IMR-90 (cell line): ENCODE data around the gene KCNAB1. TPM values are rescaled to one million over a fixed set of nuclear protein-coding genes. Genes with fewer than 3 reads are reported as not detected.

ENCODE experiments used
- ATAC-seq: fragments of 200-7000 bp; cut with Tn5 transposase; 2 replicates; pipeline ENCODE4 v1.9.1; 2020; ENCODE audit warnings: low read depth, mild to moderate bottlenecking, moderate library complexity
- BruUV-seq: library from RNA; stranded (reverse); fragments of 400-500 nt; replicated peaks from 2 replicates; lab custom pipeline; 2021; lab: Mats Ljungman, UMichigan
- CTCF ChIA-PET: fragments of 300-600 bp; formaldehyde crosslinking; extraction: SDS; loops from one replicate; lab custom pipeline; 2021; ENCODE audit warnings: antibody characterized with exemption; lab: Yijun Ruan, JAX
- POLR2A ChIA-PET: fragments of 300-600 bp; sonication (Branson Sonifier 250); formaldehyde crosslinking; loops from one replicate; lab custom pipeline; 2022; ENCODE audit warnings: antibody characterized with exemption; ENCODE audit not compliant: unreplicated experiment; lab: Charles Lee
- DNase-seq: peaks from one replicate; pipeline ENCODE4 v3.0.0; 2013
- H2AFZ ChIP-seq: replicated peaks from 2 replicates; pipeline ENCODE3; 2013; ENCODE audit warnings: low read length, mild to moderate bottlenecking; ENCODE audit not compliant: poor library complexity
- H2AK5ac ChIP-seq: 2 replicates; pipeline ENCODE4 v1.6.1; 2013; ENCODE audit warnings: low read depth, low read length, inconsistent platforms
- H2AK9ac ChIP-seq: replicated peaks from 2 replicates; pipeline ENCODE3; 2013; ENCODE audit warnings: mild to moderate bottlenecking, low read depth, low read length, moderate library complexity; ENCODE audit not compliant: poor library complexity
- H2BK120ac ChIP-seq: 2 replicates; pipeline ENCODE4 v1.6.1; 2013; ENCODE audit warnings: low read depth, low read length, inconsistent platforms
- H2BK15ac ChIP-seq: 3 replicates; pipeline ENCODE4 v1.6.1; 2013; ENCODE audit warnings: low read depth, low read length, inconsistent platforms
- H2BK20ac ChIP-seq: 2 replicates; pipeline ENCODE4 v1.6.1; 2013; ENCODE audit warnings: low read depth, mild to moderate bottlenecking, inconsistent platforms, low read length, moderate library complexity
- H2BK5ac ChIP-seq: 2 replicates; pipeline ENCODE4 v1.6.1; 2013; ENCODE audit warnings: mild to moderate bottlenecking, low read depth, low read length, inconsistent platforms; ENCODE audit not compliant: poor library complexity, severe bottlenecking
- H3K14ac ChIP-seq: replicated peaks from 2 replicates; pipeline ENCODE4 v1.6.1; 2013; ENCODE audit warnings: low read depth, low read length, inconsistent platforms
- H3K18ac ChIP-seq: 2 replicates; pipeline ENCODE4 v1.6.1; 2013; ENCODE audit warnings: low read depth, low read length, control low read depth
- H3K23ac ChIP-seq: 2 replicates; pipeline ENCODE4 v1.6.1; 2013; ENCODE audit warnings: low read depth, low read length, inconsistent platforms
- H3K27ac ChIP-seq: 2 replicates; pipeline ENCODE4 v1.5.1; 2013; ENCODE audit warnings: mild to moderate bottlenecking, control low read depth, low read length; ENCODE audit not compliant: insufficient read depth
- H3K27me3 ChIP-seq: 2 replicates; pipeline ENCODE4 v1.6.1; 2013; ENCODE audit warnings: low read length; ENCODE audit not compliant: control insufficient read depth, insufficient read depth
- H3K36me3 ChIP-seq: 2 replicates; pipeline ENCODE4 v1.6.1; 2013; ENCODE audit warnings: low read length, mixed read lengths; ENCODE audit not compliant: control insufficient read depth, insufficient read depth
- H3K4ac ChIP-seq: 2 replicates; pipeline ENCODE4 v1.6.1; 2013; ENCODE audit warnings: low read depth, low read length, inconsistent platforms
- H3K4me1 ChIP-seq: 2 replicates; pipeline ENCODE4 v1.6.1; 2013; ENCODE audit warnings: low read length, mixed read lengths; ENCODE audit not compliant: control insufficient read depth, insufficient read depth
- H3K4me2 ChIP-seq: 2 replicates; pipeline ENCODE4 v1.6.1; 2013; ENCODE audit warnings: low read depth, mild to moderate bottlenecking, control low read depth, low read length, moderate library complexity
- H3K4me3 ChIP-seq: 2 replicates; pipeline ENCODE4 v1.5.1; 2013; ENCODE audit warnings: low read depth, mild to moderate bottlenecking, control low read depth, low read length, moderate library complexity; ENCODE audit not compliant: insufficient read depth
- H3K56ac ChIP-seq: 2 replicates; pipeline ENCODE4 v1.6.1; 2013; ENCODE audit warnings: low read length, inconsistent platforms; ENCODE audit not compliant: insufficient read depth; ENCODE audit errors: extremely low read depth
- H3K79me1 ChIP-seq, 2 experiments: 2 replicates each; pipeline ENCODE4 v1.6.1; 2013; ENCODE audit warnings: low read length in 2 of 2, inconsistent platforms in 1 of 2, low read depth in 1 of 2
- H3K9ac ChIP-seq: 2 replicates; pipeline ENCODE4 v1.6.1; 2013; ENCODE audit warnings: low read depth, low read length, control low read depth
- H3K9me1 ChIP-seq: 2 replicates; pipeline ENCODE4 v1.6.1; 2013; ENCODE audit warnings: low read length, inconsistent platforms; ENCODE audit not compliant: insufficient read depth
- H3K9me3 ChIP-seq: 2 replicates; pipeline ENCODE4 v1.6.1; 2013; ENCODE audit warnings: low read length; ENCODE audit not compliant: control insufficient read depth, insufficient read depth
- H4K20me1 ChIP-seq: 2 replicates; pipeline ENCODE4 v1.6.1; 2013; ENCODE audit warnings: low read length, inconsistent platforms; ENCODE audit not compliant: insufficient read depth
- H4K5ac ChIP-seq: 2 replicates; pipeline ENCODE4 v1.6.1; 2013; ENCODE audit warnings: mild to moderate bottlenecking, low read depth, low read length, control low read depth
- H4K8ac ChIP-seq, 2 experiments: 2 replicates each; pipeline ENCODE4 v1.6.1; 2013; ENCODE audit warnings: low read depth in 2 of 2, low read length in 2 of 2, control low read depth in 1 of 2, inconsistent platforms in 1 of 2
- H4K91ac ChIP-seq: 2 replicates; pipeline ENCODE4 v1.6.1; 2013; ENCODE audit warnings: low read depth, low read length, inconsistent platforms; ENCODE audit not compliant: insufficient read depth
- BHLHE40 ChIP-seq: fragments of 150-350 bp; IDR thresholded peaks from 2 replicates; pipeline ENCODE4 v1.6.1; 2016; ENCODE audit warnings: mild to moderate bottlenecking, low read depth, low read length
- CEBPB ChIP-seq: IDR thresholded peaks from 2 replicates; pipeline ENCODE4 v1.6.1; 2012; ENCODE audit warnings: low read depth, low read length, improper control_type of control experiment
- CHD1 ChIP-seq: IDR thresholded peaks from 2 replicates; pipeline ENCODE4 v1.6.1; 2012; ENCODE audit warnings: low read depth, low read length, improper control_type of control experiment
- FOS ChIP-seq: fragments of 150-350 bp; IDR thresholded peaks from 2 replicates; pipeline ENCODE4 v1.6.1; 2016; ENCODE audit warnings: low read depth, low read length
- MAFK ChIP-seq: IDR thresholded peaks from 2 replicates; pipeline ENCODE4 v1.6.1; 2012; ENCODE audit warnings: low read depth, low read length, improper control_type of control experiment
- MAZ ChIP-seq: IDR thresholded peaks from 2 replicates; pipeline ENCODE4 v1.6.1; 2012; ENCODE audit warnings: low read depth, mild to moderate bottlenecking, low read length, improper control_type of control experiment, moderate library complexity, borderline replicate concordance
- MXI1 ChIP-seq: IDR thresholded peaks from 2 replicates; pipeline ENCODE4 v1.6.1; 2012; ENCODE audit warnings: low read depth, mild to moderate bottlenecking, low read length, moderate library complexity, borderline replicate concordance
- RAD21 ChIP-seq: IDR thresholded peaks from 2 replicates; pipeline ENCODE4 v1.6.1; 2012; ENCODE audit warnings: low read length, improper control_type of control experiment
- RFX5 ChIP-seq: IDR thresholded peaks from 2 replicates; pipeline ENCODE4 v1.8.0; 2012; ENCODE audit warnings: low read depth, mild to moderate bottlenecking, low read length, moderate library complexity
- SMC3 ChIP-seq: fragments of 150-350 bp; IDR thresholded peaks from 2 replicates; pipeline ENCODE4 v1.6.1; 2016; ENCODE audit warnings: low read depth, mild to moderate bottlenecking, antibody characterized with exemption, low read length, moderate library complexity
- WGBS, 2 experiments: methylation state at CpG; one replicate each; pipeline versions ENCODE4 v1.1.5 to v1.1.7; 2013; ENCODE audit warnings: missing lambda C conversion rate in 2 of 2; ENCODE audit not compliant: insufficient read length in 1 of 2; ENCODE audit errors: extremely low coverage in 2 of 2; 5-methylcytosine and 5-hydroxymethylcytosine counted together
- dilution Hi-C: fragments of 300-500 bp; cut with HindIII; formaldehyde crosslinking; loops from one replicate; pipeline ENCODE4 v1.14.3; 2018; ENCODE audit warnings: low sequenced_read_pairs; ENCODE audit not compliant: unreplicated experiment
- in situ Hi-C: fragments of 300-500 bp; cut with MboI; formaldehyde crosslinking; loops from 3 replicates; pipeline ENCODE4 v1.14.3; 2019; ENCODE audit warnings: low sequenced_read_pairs, inconsistent platforms, mixed read lengths
- intact Hi-C: fragments of 100-400 bp; cut with micrococcal nuclease; formaldehyde crosslinking; loops from 2 replicates; pipeline ENCODE4 v1.10.0; 2022
- polyA plus RNA-seq, 3 experiments: library from polyadenylated mRNA; depleted of rRNA; stranded (reverse); fragments of >200 nt; gene quantifications; 2 replicates each; pipeline ENCODE4 v1.2.3, GENCODE V29; 2012; ENCODE audit warnings: low replicate concordance in 1 of 3
- total RNA-seq: library from RNA; depleted of rRNA; stranded (reverse); fragments of >200 nt; gene quantifications from 2 replicates; pipeline ENCODE4 v1.2.3, GENCODE V29; 2012
- TF ChIP-seq, protein P1 (sequence below): conservative IDR thresholded peaks from 2 replicates; pipeline ENCODE4 v1.5.1; 2012; ENCODE audit warnings: mild to moderate bottlenecking, low read depth, low read length, improper control_type of control experiment

The KCNAB1 gene
- total and polyA plus RNA-seq, 2 of the 4 experiments (the other 2 are of a cell fraction): under 0.01 to 0.07 TPM

DNA sequence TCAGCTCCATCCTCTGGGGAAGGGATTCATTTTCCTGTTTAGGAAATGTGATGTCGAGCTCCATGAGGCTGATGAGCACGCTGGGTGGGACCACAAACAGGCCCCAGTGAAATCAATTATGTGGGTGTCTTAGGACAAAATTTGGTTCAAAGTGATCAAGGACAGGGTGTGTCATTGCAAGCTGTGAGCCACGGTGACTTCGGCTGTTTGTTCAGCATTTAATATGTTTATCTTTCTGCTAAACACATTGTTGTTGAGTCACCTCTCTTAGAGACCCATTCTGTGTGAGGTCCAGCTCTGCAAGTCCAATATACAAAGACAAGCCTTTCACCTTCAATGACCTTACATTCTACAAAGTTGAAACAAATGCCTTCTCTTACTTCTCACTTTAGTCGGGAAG is 393.2 kb downstream of the KCNAB1 start:
- no peak overlapping the region for H2BK120ac ChIP-seq
- H3K4me1 ChIP-seq: 0 out of 2 replicates have a peak, but pooled peaks cover 2% of the 10 kb centered on the region
- no peak overlapping the region for H3K4me3 ChIP-seq
- TF ChIP-seq MAFK (no peak), CHD1 (no peak), RAD21 (no peak), CEBPB (no peak), BHLHE40 (no peak), FOS (no peak), MAZ (no peak), MXI1 (no peak), SMC3 (no peak), RFX5 (no peak)
- TF ChIP-seq, protein P1, sequence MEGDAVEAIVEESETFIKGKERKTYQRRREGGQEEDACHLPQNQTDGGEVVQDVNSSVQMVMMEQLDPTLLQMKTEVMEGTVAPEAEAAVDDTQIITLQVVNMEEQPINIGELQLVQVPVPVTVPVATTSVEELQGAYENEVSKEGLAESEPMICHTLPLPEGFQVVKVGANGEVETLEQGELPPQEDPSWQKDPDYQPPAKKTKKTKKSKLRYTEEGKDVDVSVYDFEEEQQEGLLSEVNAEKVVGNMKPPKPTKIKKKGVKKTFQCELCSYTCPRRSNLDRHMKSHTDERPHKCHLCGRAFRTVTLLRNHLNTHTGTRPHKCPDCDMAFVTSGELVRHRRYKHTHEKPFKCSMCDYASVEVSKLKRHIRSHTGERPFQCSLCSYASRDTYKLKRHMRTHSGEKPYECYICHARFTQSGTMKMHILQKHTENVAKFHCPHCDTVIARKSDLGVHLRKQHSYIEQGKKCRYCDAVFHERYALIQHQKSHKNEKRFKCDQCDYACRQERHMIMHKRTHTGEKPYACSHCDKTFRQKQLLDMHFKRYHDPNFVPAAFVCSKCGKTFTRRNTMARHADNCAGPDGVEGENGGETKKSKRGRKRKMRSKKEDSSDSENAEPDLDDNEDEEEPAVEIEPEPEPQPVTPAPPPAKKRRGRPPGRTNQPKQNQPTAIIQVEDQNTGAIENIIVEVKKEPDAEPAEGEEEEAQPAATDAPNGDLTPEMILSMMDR: no peak
- H3K27ac ChIP-seq: no peak overlapping the region
- peak overlapping the region; percentile 65 for H2AK9ac ChIP-seq
- no peak overlapping the region for H3K9ac ChIP-seq
- dilution Hi-C loops (loop anchor here (25.0 kb wide), 1 partner anchor 351 kb away; no protein-coding TSS in a partner anchor), intact Hi-C loops (no loop called here), in situ Hi-C loops (no loop called here)
- H3K79me1 ChIP-seq: no peaks in the 10 kb centered on the region
- DNase-seq (no peak), ATAC-seq (0 out of 2 replicates have a peak, but pooled peaks have one; percentile 25)
- no peak overlapping the region for H2BK5ac ChIP-seq
- no peaks in the 10 kb centered on the region; the same call in 1 of the 2 replicates for H3K9me1 ChIP-seq
- no peak overlapping the region for H3K56ac ChIP-seq
- no peak overlapping the region; the same call in 1 of the 2 replicates for H2BK20ac ChIP-seq
- peaks cover 6% of the 10 kb centered on the region for H3K27me3 ChIP-seq
- CTCF ChIA-PET: interaction anchor here (0.6 to 1.8 kb wide), 2 partner anchors 27 to 361 kb away, joined by 3 to 5 read pairs; no protein-coding TSS in a partner anchor
- no peak overlapping the region for H4K8ac ChIP-seq
- H2AFZ ChIP-seq: no peak overlapping the region
- no TSS peak for BruUV-seq
- POLR2A ChIA-PET: interaction anchor here (0.7 to 0.9 kb wide), 2 partner anchors 17 to 270 kb away, joined by 3 to 9 read pairs; no protein-coding TSS in a partner anchor
- WGBS, 2 experiments: 63% methylated on average over 1 of the region's 5 CpGs; no CpG with 5 or more reads in 1 of the 2 experiments
- H3K9me3 ChIP-seq: no peaks in the 10 kb centered on the region
- no peak overlapping the region for H3K4ac ChIP-seq
- no peak overlapping the region for H4K5ac ChIP-seq
- no peaks in the 10 kb centered on the region for H3K36me3 ChIP-seq
- no peak overlapping the region for H3K23ac ChIP-seq
- no peak overlapping the region for H3K4me2 ChIP-seq
- H2AK5ac ChIP-seq: no peak overlapping the region
- H4K91ac ChIP-seq: no peak overlapping the region
- H2BK15ac ChIP-seq: no peak overlapping the region
- no peaks in the 10 kb centered on the region for H4K20me1 ChIP-seq
- H3K14ac ChIP-seq: no peak overlapping the region
- H3K18ac ChIP-seq: no peak overlapping the region
